NCI-H345 (cell line): ENCODE measurements around the gene LCN10.
"Not testable (repeated sequence)": the region's sequence is repeated elsewhere in the genome, so short reads cannot be mapped to it uniquely, and the experiment has no call there.

Source experiments
- DNase-seq: peaks from one replicate; lab custom pipeline; 2025; lab: John Stamatoyannopoulos, UW

The LCN10 gene

GRCh38 chr9:136742591-136743391 is at the start of gene LCN10:
Gene LCN10 (minus strand): TSS chr9:136742940. CDS start chr9:136742903, 37 bp downstream.
- no peak for DNase-seq

GRCh38 chr9:136791516-136792276 is 49.0 kb upstream of the LCN10 start:
- DNase-seq, result peak; percentile 62

GRCh38 chr9:136790640-136791515 is 48.1 kb upstream of the LCN10 start, which contains the start of gene TMEM141:
Gene TMEM141 (plus strand): TSS chr9:136791344. CDS start chr9:136791371, 27 bp downstream.
- DNase-seq, result peak; percentile 100

GRCh38 chr9:136789523-136789937 is 46.8 kb upstream of the LCN10 start:
- DNase-seq, result no peak

GRCh38 chr9:136788644-136789522 is 46.1 kb upstream of the LCN10 start:
- DNase-seq, result not testable (repeated sequence)

GRCh38 chr9:136787690-136788400 is 45.1 kb upstream of the LCN10 start:
- peak; percentile 80 for DNase-seq

- peak; percentile 39 for DNase-seq
Observed at GRCh38 chr9:136786983-136787382, 44.2 kb upstream of the LCN10 start.

GRCh38 chr9:136786451-136786850 is 43.7 kb upstream of the LCN10 start:
- no peak for DNase-seq

- DNase-seq, result not testable (repeated sequence)
Observed at GRCh38 chr9:136785565-136786355, 43.0 kb upstream of the LCN10 start.

GRCh38 chr9:136784997-136785361 is 42.2 kb upstream of the LCN10 start:
- DNase-seq, result no peak

GRCh38 chr9:136784249-136784996 is 41.7 kb upstream of the LCN10 start:
- peak; percentile 25 for DNase-seq

- no peak for DNase-seq
Observed at GRCh38 chr9:136782452-136782851, 39.7 kb upstream of the LCN10 start.

- no peak for DNase-seq
Observed at GRCh38 chr9:136779808-136780207, 37.1 kb upstream of the LCN10 start.

GRCh38 chr9:136777359-136777758 is 34.6 kb upstream of the LCN10 start:
- no peak for DNase-seq

- DNase-seq, result no peak
Observed at GRCh38 chr9:136776947-136777346, 34.2 kb upstream of the LCN10 start.

GRCh38 chr9:136775191-136775590 is 32.5 kb upstream of the LCN10 start:
- DNase-seq, result no peak

GRCh38 chr9:136774416-136775045 is 31.8 kb upstream of the LCN10 start:
- DNase-seq, result no peak

- no peak for DNase-seq
Observed at GRCh38 chr9:136773386-136774044, 30.8 kb upstream of the LCN10 start.
